ENCODE data around the gene POM121L2.

POM121L2 gene

GRCh38 chr6:27332692-27333641 is 20.9 kb upstream of the POM121L2 start:
- POLR2A ChIA-PET = no interaction called here
- H3K27me3 ChIP-seq (replicated peaks in 2 of 5; ENCODE audit: control insufficient read depth in 4 of 5, insufficient read depth in 5 of 5, low read length in 4 of 5) = peaks cover 2 to 53% (median 18%) of the 10 kb centered on the region in 5 experiments
- H3K4me3 ChIP-seq (ENCODE audit: control insufficient read depth in 1 of 7, extremely low read depth in 1 of 7, insufficient read depth in 4 of 7, low read depth in 2 of 7, low read length in 6 of 7) = peak overlapping the region; percentile 41 to 88 (median 69)
- H3K9me3 ChIP-seq (ENCODE audit: control extremely low read depth in 1 of 5, control insufficient read depth in 4 of 5, insufficient read depth in 2 of 5, low read depth in 1 of 5, low read length in 4 of 5) = peaks cover 0 to 4% (median 0%) of the 10 kb centered on the region in 5 experiments
- H3K4me1 ChIP-seq (ENCODE audit: control extremely low read depth in 1 of 4, control insufficient read depth in 4 of 4, insufficient read depth in 4 of 4, low read length in 3 of 4) = peaks cover 4 to 8% (median 4%) of the 10 kb centered on the region in 4 experiments
- CTCF ChIA-PET = interaction anchor here (1.0 to 1.4 kb wide), 3 partner anchors 13 to 107 kb away, joined by 3 to 4 read pairs (median 3); partner anchors contain the start of gene POM121L2
- H3K27ac ChIP-seq (ENCODE audit: insufficient read depth in 1 of 2, low read depth in 1 of 2, low read length in 2 of 2, poor library complexity in 1 of 2, severe bottlenecking in 2 of 2) = peak overlapping the region in 1 of 2 experiments; percentile 65
- 14% methylated on average over 22 of the region's 32 CpGs for WGBS (ENCODE audit: insufficient coverage)
- no peaks in the 10 kb centered on the region for H3K36me3 ChIP-seq (ENCODE audit: control insufficient read depth in 4 of 4, insufficient read depth in 4 of 4, low read length in 3 of 4)
- peak; percentile 74 to 84 (median 83) for DNase-seq

- Histone ChIP-seq H3K27ac (ENCODE audit: insufficient read depth in 1 of 2, low read depth in 1 of 2, low read length in 2 of 2, poor library complexity in 1 of 2, severe bottlenecking in 2 of 2) (no peak overlapping the region), H3K4me1 (ENCODE audit: control extremely low read depth in 1 of 4, control insufficient read depth in 4 of 4, insufficient read depth in 4 of 4, low read length in 3 of 4) (no peaks in the 10 kb centered on the region), H3K27me3 (replicated peaks in 2 of 5; ENCODE audit: control insufficient read depth in 4 of 5, insufficient read depth in 5 of 5, low read length in 4 of 5) (peaks cover 3 to 55% (median 18%) of the 10 kb centered on the region in 5 experiments), H3K36me3 (ENCODE audit: control insufficient read depth in 4 of 4, insufficient read depth in 4 of 4, low read length in 3 of 4) (no peaks in the 10 kb centered on the region), H3K4me3 (ENCODE audit: control insufficient read depth in 1 of 7, extremely low read depth in 1 of 7, insufficient read depth in 4 of 7, low read depth in 2 of 7, low read length in 6 of 7) (no peak overlapping the region), H3K9me3 (ENCODE audit: control extremely low read depth in 1 of 5, control insufficient read depth in 4 of 5, insufficient read depth in 2 of 5, low read depth in 1 of 5, low read length in 4 of 5) (no peaks in the 10 kb centered on the region)
- no CpG with 5 or more reads among the region's 1 CpG for WGBS (ENCODE audit: insufficient coverage)
- DNase-seq = no peak
- ChIA-PET POLR2A (no interaction called here), CTCF (no interaction called here)
Observed at GRCh38 chr6:27327023-27327738, 15.1 kb upstream of the POM121L2 start.

GRCh38 chr6:27321901-27322300 is 9.8 kb upstream of the POM121L2 start:
- DNase-seq = no peak
- ChIA-PET POLR2A (no interaction called here), CTCF (no interaction called here)
- no peak overlapping the region for H3K27ac ChIP-seq (ENCODE audit: insufficient read depth in 1 of 2, low read depth in 1 of 2, low read length in 2 of 2, poor library complexity in 1 of 2, severe bottlenecking in 2 of 2)
- peaks cover 5 to 47% (median 19%) of the 10 kb centered on the region in 5 experiments for H3K27me3 ChIP-seq (replicated peaks in 2 of 5; ENCODE audit: control insufficient read depth in 4 of 5, insufficient read depth in 5 of 5, low read length in 4 of 5)
- WGBS (ENCODE audit: insufficient coverage) = no CpG with 5 or more reads among the region's 4 CpGs
- no peaks in the 10 kb centered on the region for H3K9me3 ChIP-seq (ENCODE audit: control extremely low read depth in 1 of 5, control insufficient read depth in 4 of 5, insufficient read depth in 2 of 5, low read depth in 1 of 5, low read length in 4 of 5)
- H3K4me1 ChIP-seq (ENCODE audit: control extremely low read depth in 1 of 4, control insufficient read depth in 4 of 4, insufficient read depth in 4 of 4, low read length in 3 of 4) = no peaks in the 10 kb centered on the region
- no peaks in the 10 kb centered on the region for H3K36me3 ChIP-seq (ENCODE audit: control insufficient read depth in 4 of 4, insufficient read depth in 4 of 4, low read length in 3 of 4)
- no peak overlapping the region for H3K4me3 ChIP-seq (ENCODE audit: control insufficient read depth in 1 of 7, extremely low read depth in 1 of 7, insufficient read depth in 4 of 7, low read depth in 2 of 7, low read length in 6 of 7)

DNA sequence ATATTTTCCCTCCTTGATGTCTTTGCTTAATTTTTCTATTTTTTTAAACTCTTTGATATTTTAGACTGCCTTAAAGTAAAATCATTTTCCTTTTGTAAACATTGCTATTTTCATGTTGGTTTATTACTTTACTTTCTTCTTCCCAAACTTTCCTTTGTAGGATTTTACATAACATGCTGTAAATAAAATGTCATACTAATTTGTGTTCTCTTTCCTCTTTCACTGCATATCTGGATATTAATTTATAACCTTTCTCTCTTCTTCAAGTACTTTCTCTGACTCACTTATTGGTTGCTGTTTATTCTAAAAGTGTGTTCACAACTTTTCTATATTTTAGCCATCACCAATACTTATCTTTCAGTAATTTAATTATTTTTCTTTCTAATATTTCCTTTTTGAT is 9.3 kb upstream of the POM121L2 start:
- DNase-seq = no peak
- Histone ChIP-seq H3K4me1 (ENCODE audit: control extremely low read depth in 1 of 4, control insufficient read depth in 4 of 4, insufficient read depth in 4 of 4, low read length in 3 of 4) (no peaks in the 10 kb centered on the region), H3K27ac (ENCODE audit: insufficient read depth in 1 of 2, low read depth in 1 of 2, low read length in 2 of 2, poor library complexity in 1 of 2, severe bottlenecking in 2 of 2) (no peak overlapping the region), H3K9me3 (ENCODE audit: control extremely low read depth in 1 of 5, control insufficient read depth in 4 of 5, insufficient read depth in 2 of 5, low read depth in 1 of 5, low read length in 4 of 5) (no peaks in the 10 kb centered on the region), H3K27me3 (replicated peaks in 2 of 5; ENCODE audit: control insufficient read depth in 4 of 5, insufficient read depth in 5 of 5, low read length in 4 of 5) (peaks cover 5 to 50% (median 21%) of the 10 kb centered on the region in 5 experiments), H3K4me3 (ENCODE audit: control insufficient read depth in 1 of 7, extremely low read depth in 1 of 7, insufficient read depth in 4 of 7, low read depth in 2 of 7, low read length in 6 of 7) (no peak overlapping the region), H3K36me3 (ENCODE audit: control insufficient read depth in 4 of 4, insufficient read depth in 4 of 4, low read length in 3 of 4) (no peaks in the 10 kb centered on the region)
- POLR2A ChIA-PET = no interaction called here
- CTCF ChIA-PET = no interaction called here

GRCh38 chr6:27318973-27319372 is 6.9 kb upstream of the POM121L2 start:
- Histone ChIP-seq H3K4me3 (ENCODE audit: control insufficient read depth in 1 of 7, extremely low read depth in 1 of 7, insufficient read depth in 4 of 7, low read depth in 2 of 7, low read length in 6 of 7) (no peak overlapping the region), H3K9me3 (ENCODE audit: control extremely low read depth in 1 of 5, control insufficient read depth in 4 of 5, insufficient read depth in 2 of 5, low read depth in 1 of 5, low read length in 4 of 5) (peaks cover 0 to 5% (median 2%) of the 10 kb centered on the region in 5 experiments), H3K4me1 (ENCODE audit: control extremely low read depth in 1 of 4, control insufficient read depth in 4 of 4, insufficient read depth in 4 of 4, low read length in 3 of 4) (no peaks in the 10 kb centered on the region), H3K36me3 (ENCODE audit: control insufficient read depth in 4 of 4, insufficient read depth in 4 of 4, low read length in 3 of 4) (no peaks in the 10 kb centered on the region), H3K27me3 (replicated peaks in 2 of 5; ENCODE audit: control insufficient read depth in 4 of 5, insufficient read depth in 5 of 5, low read length in 4 of 5) (peaks cover 5 to 58% (median 36%) of the 10 kb centered on the region in 5 experiments), H3K27ac (ENCODE audit: insufficient read depth in 1 of 2, low read depth in 1 of 2, low read length in 2 of 2, poor library complexity in 1 of 2, severe bottlenecking in 2 of 2) (no peak overlapping the region)
- WGBS (ENCODE audit: insufficient coverage) = 91% methylated on average over 1 of the region's 2 CpGs
- CTCF ChIA-PET = interaction anchor here (1.4 kb wide), 1 partner anchor 15 kb away, joined by 4 read pairs; no protein-coding TSS in a partner anchor
- POLR2A ChIA-PET = no interaction called here
- no peak for DNase-seq

GRCh38 chr6:27314046-27314445 is 2.0 kb upstream of the POM121L2 start:
- Histone ChIP-seq H3K4me3 (ENCODE audit: control insufficient read depth in 1 of 7, extremely low read depth in 1 of 7, insufficient read depth in 4 of 7, low read depth in 2 of 7, low read length in 6 of 7) (no peak overlapping the region), H3K27ac (ENCODE audit: insufficient read depth in 1 of 2, low read depth in 1 of 2, low read length in 2 of 2, poor library complexity in 1 of 2, severe bottlenecking in 2 of 2) (no peak overlapping the region), H3K36me3 (ENCODE audit: control insufficient read depth in 4 of 4, insufficient read depth in 4 of 4, low read length in 3 of 4) (no peaks in the 10 kb centered on the region), H3K9me3 (ENCODE audit: control extremely low read depth in 1 of 5, control insufficient read depth in 4 of 5, insufficient read depth in 2 of 5, low read depth in 1 of 5, low read length in 4 of 5) (peaks cover 0 to 9% (median 6%) of the 10 kb centered on the region in 5 experiments), H3K4me1 (ENCODE audit: control extremely low read depth in 1 of 4, control insufficient read depth in 4 of 4, insufficient read depth in 4 of 4, low read length in 3 of 4) (peaks cover 0 to 13% (median 11%) of the 10 kb centered on the region in 4 experiments), H3K27me3 (replicated peaks in 2 of 5; ENCODE audit: control insufficient read depth in 4 of 5, insufficient read depth in 5 of 5, low read length in 4 of 5) (peaks cover 20 to 88% (median 43%) of the 10 kb centered on the region in 5 experiments)
- CTCF ChIA-PET = no interaction called here
- 100% methylated on average over 1 of the region's 2 CpGs for WGBS (ENCODE audit: insufficient coverage)
- POLR2A ChIA-PET = no interaction called here
- DNase-seq = no peak

- Histone ChIP-seq H3K4me1 (ENCODE audit: control extremely low read depth in 1 of 4, control insufficient read depth in 4 of 4, insufficient read depth in 4 of 4, low read length in 3 of 4) (peaks cover 0 to 13% (median 11%) of the 10 kb centered on the region in 4 experiments), H3K27ac (ENCODE audit: insufficient read depth in 1 of 2, low read depth in 1 of 2, low read length in 2 of 2, poor library complexity in 1 of 2, severe bottlenecking in 2 of 2) (no peak overlapping the region), H3K4me3 (ENCODE audit: control insufficient read depth in 1 of 7, extremely low read depth in 1 of 7, insufficient read depth in 4 of 7, low read depth in 2 of 7, low read length in 6 of 7) (peak overlapping the region in 6 of 7 experiments; percentile 61 to 81 (median 73)), H3K36me3 (ENCODE audit: control insufficient read depth in 4 of 4, insufficient read depth in 4 of 4, low read length in 3 of 4) (no peaks in the 10 kb centered on the region), H3K27me3 (replicated peaks in 2 of 5; ENCODE audit: control insufficient read depth in 4 of 5, insufficient read depth in 5 of 5, low read length in 4 of 5) (peaks cover 18 to 91% (median 45%) of the 10 kb centered on the region in 5 experiments), H3K9me3 (ENCODE audit: control extremely low read depth in 1 of 5, control insufficient read depth in 4 of 5, insufficient read depth in 2 of 5, low read depth in 1 of 5, low read length in 4 of 5) (peaks cover 0 to 9% (median 6%) of the 10 kb centered on the region in 5 experiments)
- 0% methylated on average over 5 of the region's 8 CpGs for WGBS (ENCODE audit: insufficient coverage)
- DNase-seq = no peak
- POLR2A ChIA-PET = no interaction called here
- CTCF ChIA-PET = interaction anchor here (1.0 to 1.4 kb wide), 3 partner anchors 9 to 296 kb away, joined by 3 to 5 read pairs (median 4); no protein-coding TSS in a partner anchor
Observed at GRCh38 chr6:27312950-27313271, 838 bp upstream of the POM121L2 start.

Data from common myeloid progenitor, CD34-positive (primary cell).